Endometrium (tissue), 2 donors: ENCODE measurements around the gene HHAT.
"Not testable (repeated sequence)": the region's sequence is repeated elsewhere in the genome, so short reads cannot be mapped to it uniquely, and the experiment has no call there.

Experiments used
- FAIRE-seq: peaks from 2 replicates; lab custom pipeline; 2012; peaks lifted over from hg19 to GRCh38; lab: Jason Lieb, UNC
- donor health status: control.
- donor health status: control.

Gene HHAT

GRCh38 chr1:210648588-210649269 lies 320.0 kb downstream of the HHAT start:
- FAIRE-seq, result no peak

GRCh38 chr1:210650403-210650802 lies 321.7 kb downstream of the HHAT start:
- no peak for FAIRE-seq

GRCh38 chr1:210652329-210652954 lies 323.7 kb downstream of the HHAT start:
- no peak for FAIRE-seq

- no peak for FAIRE-seq
These were observed 325.1 kb downstream of the HHAT start for GRCh38 chr1:210653771-210654170.

- FAIRE-seq, result no peak
These were observed 325.7 kb downstream of the HHAT start for GRCh38 chr1:210654176-210654981.

- no peak for FAIRE-seq
These were observed 326.8 kb downstream of the HHAT start for GRCh38 chr1:210655511-210655910.

GRCh38 chr1:210657806-210658205 lies 329.1 kb downstream of the HHAT start:
- FAIRE-seq, result no peak

GRCh38 chr1:210661520-210661919 lies 332.8 kb downstream of the HHAT start:
- FAIRE-seq, result not testable (repeated sequence)

GRCh38 chr1:210662291-210663050 lies 333.8 kb downstream of the HHAT start:
- no peak for FAIRE-seq

GRCh38 chr1:210663730-210664573 lies 335.2 kb downstream of the HHAT start:
- FAIRE-seq, result no peak

GRCh38 chr1:210669951-210670350 lies 341.2 kb downstream of the HHAT start:
- no peak for FAIRE-seq

- FAIRE-seq, result no peak
These were observed 345.4 kb downstream of the HHAT start for GRCh38 chr1:210674151-210674550.

GRCh38 chr1:210676539-210676938 lies 347.8 kb downstream of the HHAT start:
- no peak for FAIRE-seq

- FAIRE-seq, result no peak
These were observed 348.8 kb downstream of the HHAT start for GRCh38 chr1:210677533-210677932.

- FAIRE-seq, result no peak
These were observed 349.6 kb downstream of the HHAT start for GRCh38 chr1:210678306-210678705.

- no peak for FAIRE-seq
These were observed 352.5 kb downstream of the HHAT start for GRCh38 chr1:210681158-210681557.

- FAIRE-seq, result no peak
These were observed 354.8 kb downstream of the HHAT start for GRCh38 chr1:210683403-210684047.

- FAIRE-seq, result no peak
These were observed 356.0 kb downstream of the HHAT start for GRCh38 chr1:210684466-210685294.

GRCh38 chr1:210685295-210685650 lies 356.6 kb downstream of the HHAT start:
- no peak for FAIRE-seq

- no peak for FAIRE-seq
These were observed 358.1 kb downstream of the HHAT start for GRCh38 chr1:210686841-210687240.
